ENCODE measurements around the gene CACNA1C.

GRCh38 chr12:2443776-2444175 is 391.0 kb downstream of the CACNA1C start:
- TF ChIP-seq CTCF (IDR thresholded peaks at IDR 0.05) (no peak), POLR2A (IDR thresholded peaks at IDR 0.05; ENCODE audit: low read depth) (no peak), POLR2AphosphoS5 (IDR thresholded peaks at IDR 0.05) (no peak), EP300 (IDR thresholded peaks at IDR 0.05) (no peak)
